GM21447 (cell line): Measurements from ENCODE around the gene DYNLL1.
"Not testable (repeated sequence)": the region's sequence is repeated elsewhere in the genome, so short reads cannot be mapped to it uniquely, and the experiment has no call there.

Experiments used
- ATAC-seq: cut with Tn5 transposase; IDR thresholded peaks from one replicate; pipeline ENCODE4 v1.9.1; 2021; ENCODE audit not compliant: unreplicated experiment

DYNLL1 gene

DNA sequence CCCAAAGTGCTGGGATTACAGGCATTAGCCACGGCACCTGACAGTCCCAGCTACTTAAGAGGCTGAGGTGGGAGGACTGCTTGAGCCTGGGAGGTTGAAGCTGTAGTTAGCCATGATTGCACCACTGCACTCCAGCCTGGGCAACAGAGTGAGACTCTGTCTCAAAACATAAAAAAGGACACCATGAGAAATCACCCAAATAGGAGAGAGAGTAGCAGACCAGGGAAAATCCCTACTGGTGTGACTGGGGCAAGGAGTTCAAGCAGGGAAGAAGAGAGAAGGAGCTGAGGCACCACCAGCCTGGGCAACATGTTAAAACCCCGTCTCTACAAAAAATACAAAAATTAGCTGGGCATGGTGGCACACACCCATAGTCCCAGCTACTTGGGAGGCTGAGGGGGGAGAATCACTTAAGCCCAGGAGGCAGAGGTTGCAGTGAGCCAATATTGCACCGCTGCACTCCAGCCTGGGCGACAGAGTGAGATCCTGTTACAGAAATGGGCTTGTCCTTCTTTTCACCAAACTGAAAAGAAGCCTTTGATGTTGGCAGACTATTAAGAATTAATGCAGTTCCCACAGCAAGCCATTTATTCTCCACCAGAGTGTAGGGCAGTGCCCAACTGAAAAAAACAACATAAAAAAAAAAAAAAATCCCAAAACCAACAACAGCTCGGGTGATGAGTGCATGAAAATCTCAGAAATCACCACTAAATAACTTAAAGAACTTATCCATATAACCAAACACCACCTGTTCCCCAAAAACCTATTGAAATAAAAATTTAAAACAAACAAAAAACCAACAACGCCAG, 21.9 kb upstream of the DYNLL1 start:
- ATAC-seq, result no peak

DNA sequence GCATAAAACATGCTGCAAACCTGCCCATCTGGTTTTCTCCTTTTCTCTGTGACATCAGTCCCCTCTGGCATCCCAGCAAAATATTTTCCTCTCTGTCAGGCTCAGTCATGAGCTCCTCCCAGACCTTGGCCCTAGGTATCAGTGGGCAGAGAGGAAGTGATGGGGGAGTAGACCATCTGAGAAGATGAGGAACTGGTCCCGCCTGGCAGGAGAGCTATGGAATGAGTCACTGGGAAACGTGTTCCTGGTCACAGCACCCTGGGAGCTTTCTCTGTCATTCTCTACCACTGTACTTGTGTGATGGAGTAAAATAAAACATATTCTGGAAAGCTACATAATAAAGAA, 21.3 kb upstream of the DYNLL1 start:
- no peak for ATAC-seq

DNA sequence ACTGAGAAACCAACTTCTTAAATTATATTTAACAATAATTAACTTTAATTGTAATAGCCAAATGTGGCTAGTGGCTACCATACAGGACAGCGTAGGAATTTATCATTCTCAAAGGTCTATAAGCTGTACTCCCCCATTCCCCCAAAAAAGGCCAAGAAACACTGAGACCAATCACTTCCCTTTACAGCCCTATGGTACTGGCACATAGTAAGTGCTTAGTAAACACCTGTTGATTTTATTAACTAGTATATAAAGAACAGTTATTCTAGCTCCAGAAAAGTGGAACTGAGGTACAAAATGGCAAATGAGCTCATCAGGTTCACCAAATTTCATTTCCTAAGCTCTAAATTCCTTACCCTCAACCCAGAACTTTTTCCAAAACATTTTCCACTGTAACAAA, 20.3 kb upstream of the DYNLL1 start:
- no peak for ATAC-seq

DNA sequence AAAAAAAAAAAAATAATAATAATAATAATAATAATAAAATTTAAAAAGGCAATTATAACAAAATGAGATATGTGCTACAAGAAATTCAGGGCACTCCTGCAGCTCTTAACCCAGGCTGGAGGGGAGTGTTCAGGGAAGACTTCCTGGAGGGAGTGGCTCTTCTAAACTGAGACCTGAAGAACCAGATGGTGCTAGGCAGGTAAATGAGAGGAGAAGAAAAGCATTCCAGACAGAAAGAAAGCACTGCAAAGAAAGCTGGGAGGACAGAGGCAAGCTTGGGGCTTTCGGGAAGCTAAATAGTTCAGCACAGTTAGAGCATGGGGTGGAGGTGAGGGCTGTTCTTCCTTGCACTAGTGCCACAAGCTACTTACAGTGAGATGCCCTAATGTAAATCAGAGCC, 16.5 kb upstream of the DYNLL1 start:
- ATAC-seq, result no peak

DNA sequence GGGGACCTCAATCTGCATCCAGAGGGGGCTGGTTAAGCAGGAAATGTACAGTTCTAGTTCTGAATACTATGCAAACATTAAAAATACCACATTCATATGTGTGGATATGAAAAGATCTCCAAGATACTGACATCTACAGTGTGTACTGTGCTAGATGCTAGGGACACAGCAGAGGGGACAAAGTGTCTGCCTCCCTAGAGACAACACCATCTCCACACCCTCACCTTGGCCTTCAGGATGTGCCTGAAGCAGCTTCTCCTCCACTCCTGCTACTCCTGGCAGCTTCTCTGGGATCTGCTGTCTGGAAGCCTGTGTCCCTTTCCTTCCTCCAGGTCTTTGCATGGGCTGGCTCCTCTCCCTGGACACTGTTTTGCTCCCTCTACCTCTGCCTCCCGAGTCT, 15.7 kb upstream of the DYNLL1 start:
- no peak for ATAC-seq

DNA sequence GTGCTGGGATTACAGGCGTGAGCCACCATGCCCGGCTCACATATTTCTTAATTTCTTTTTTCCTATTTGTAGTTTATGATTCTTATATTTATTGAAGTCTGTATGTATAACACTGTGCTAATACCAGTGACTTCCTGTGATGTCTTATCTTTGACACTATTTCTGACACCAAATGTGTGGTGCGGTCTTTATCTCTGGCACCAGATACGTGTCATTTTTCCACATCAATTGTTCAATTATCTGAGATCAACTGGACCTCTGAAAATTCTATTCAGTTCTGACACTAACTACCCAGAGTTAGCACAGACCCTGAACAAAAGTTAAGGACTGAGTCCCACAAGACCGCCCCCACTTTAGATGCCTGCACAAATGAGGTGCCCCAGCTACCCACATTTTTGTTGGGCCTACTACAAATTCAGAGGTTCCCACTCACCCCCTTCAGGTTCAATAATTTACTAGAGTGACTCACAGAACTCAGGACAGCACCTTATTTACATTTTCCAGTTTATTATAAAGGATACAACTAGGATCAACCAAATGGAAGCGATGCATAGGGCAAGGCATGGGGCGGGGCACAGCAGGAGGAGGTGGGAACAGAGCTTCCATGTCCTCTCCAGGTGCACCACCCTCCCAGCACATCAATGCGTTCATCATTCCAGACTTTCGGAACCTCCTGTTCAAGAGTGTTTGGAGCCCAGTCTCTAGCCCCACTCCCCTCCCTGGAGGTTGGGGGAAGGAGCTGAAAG, 14.7 kb upstream of the DYNLL1 start:
- no peak for ATAC-seq

DNA sequence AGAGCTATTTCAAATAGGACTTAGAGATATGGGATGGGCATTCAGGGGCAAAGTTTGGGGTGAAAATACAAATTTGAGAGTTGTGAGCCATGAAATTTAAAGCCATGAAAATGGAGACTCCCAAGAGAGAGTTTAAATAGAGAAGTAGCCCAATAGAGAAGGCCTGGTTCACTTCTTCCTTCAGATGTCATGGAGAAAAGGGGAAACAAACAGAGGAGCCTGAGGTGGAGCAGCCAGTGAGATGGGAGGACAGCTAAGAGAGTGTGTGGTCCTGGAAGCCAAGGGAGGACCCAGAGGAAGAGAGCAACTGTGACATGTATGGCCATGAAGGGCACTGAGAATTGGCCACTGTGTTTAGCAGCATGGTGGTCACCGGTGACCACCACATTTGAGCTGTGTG, 12.3 kb upstream of the DYNLL1 start:
- ATAC-seq, result no peak

DNA sequence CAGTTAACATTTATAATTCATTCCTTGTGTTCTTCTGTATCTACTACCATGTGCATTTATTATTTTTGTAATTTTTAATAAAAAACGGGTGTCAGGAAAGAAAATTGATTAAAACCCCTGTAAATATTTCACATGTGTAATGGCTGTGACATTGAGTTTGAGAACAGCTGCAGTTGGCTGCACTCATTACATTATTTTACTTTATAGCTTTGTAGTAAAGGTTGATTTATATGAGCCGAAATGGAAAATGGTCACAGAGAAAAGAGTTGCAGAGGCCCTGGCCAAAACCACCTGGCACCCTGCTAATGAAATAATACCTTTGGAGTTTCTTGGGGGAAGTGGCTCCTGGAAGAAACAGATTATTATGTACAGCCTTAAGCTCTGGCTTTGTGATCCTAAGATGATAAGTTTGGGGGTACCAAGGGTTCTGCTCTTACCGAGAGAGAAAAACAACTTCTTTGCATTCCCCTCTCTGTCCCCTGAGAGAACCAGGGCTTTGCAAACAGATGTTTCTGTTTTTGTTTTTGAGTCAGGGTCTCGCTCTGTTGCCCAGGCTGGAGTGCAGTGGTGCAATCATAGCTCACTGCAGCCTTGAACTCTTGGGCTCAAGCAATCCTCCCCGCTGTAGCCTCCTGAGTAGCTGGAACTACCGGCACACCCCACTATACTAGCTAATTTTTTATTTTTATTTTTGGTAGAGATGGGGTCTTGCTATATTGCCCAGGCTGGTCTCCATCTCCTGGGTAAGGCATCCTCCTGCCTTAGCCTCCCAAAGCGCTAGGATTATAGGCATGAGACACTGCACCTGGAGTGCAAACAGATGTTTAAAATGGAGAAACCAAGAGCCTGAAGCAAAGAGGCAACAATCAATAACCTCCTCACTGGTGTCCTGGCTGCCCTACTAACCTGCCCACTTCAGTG, 9.7 kb upstream of the DYNLL1 start:
- ATAC-seq, result no peak

DNA sequence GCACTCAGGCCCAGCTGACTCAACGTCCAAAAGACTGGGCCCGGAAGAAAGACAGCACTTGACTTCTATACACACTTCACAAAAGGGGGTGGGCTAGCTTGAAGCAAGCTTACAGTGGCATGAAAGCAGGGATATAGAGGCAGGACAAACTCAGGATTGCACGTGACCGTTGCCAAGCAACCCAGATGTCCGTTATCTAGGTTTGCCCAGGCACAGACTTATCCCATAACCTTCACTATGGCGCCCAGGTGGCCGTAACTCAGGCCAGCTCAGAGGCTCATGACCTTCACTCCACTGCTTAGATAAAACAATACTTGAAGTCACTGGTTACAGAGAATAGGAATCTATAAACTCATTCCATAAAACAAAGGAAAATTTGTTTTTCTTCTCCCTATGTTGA, 8.4 kb upstream of the DYNLL1 start:
- not testable (repeated sequence) for ATAC-seq

DNA sequence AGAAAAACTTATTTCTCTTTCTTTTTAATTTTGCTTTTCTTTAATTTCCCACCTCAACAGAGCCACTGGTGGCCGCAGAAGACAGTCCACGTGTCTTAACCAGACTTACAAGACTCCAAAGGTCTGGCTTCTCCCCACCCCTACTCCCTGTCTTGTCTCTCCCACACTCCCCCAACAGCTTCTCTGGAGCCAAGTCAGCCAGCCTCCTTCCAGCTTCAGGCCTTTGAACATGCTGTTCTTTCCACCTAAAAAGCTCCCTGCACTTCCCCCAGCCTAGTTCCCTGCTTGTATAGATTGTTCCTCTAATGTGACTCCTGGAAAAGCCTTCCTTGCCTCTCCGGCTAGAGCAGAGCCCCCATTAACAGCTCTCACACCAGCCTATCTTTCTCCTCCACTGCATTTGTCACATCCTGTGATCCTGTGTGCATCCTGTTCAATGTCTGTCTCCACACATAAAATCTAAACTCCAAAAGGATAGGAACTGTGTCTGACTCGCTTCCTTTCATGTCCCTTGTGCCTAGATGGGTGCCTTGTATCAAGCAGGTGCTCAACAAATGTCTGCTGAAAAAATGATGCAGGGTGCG, 7.8 kb upstream of the DYNLL1 start:
- no peak for ATAC-seq

DNA sequence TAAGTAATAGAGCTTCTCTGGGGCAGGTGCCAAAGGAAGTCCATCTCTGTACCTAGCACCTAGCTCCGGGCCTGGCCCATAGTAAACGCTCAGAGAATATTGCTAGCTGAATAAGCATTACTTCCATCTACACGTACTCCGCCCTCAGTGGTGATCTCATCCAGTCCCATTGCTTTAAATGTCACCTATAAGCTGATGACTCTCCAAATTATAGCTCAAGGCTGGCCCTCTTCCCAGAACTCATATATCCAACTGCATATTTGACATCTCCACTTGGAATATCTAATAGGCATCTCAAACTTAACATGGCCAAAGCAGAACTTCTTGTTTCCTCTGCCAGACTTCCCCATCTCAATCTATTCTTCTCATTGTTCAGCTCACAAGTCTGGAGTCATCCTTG, 6.9 kb upstream of the DYNLL1 start:
- no peak for ATAC-seq

DNA sequence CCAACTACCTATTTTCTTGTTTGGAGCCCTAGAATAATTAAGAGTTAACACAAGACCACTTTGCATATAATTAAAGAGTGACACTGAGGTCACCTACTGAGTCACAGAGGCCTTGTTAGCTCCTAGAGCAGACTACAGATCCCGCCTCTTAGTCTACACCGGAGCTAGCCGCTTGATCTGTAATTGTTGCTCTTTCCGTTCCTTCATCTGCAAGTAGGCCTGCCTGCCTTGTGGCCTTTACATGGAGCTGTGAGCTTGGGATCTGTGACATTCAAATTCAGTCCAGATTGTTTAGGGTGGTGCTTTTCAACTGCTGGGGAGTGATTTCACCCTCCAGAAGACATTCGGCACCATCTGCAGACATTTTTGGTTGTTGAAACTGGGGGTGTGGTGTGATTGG, 5.6 kb upstream of the DYNLL1 start:
- ATAC-seq, result no peak

DNA sequence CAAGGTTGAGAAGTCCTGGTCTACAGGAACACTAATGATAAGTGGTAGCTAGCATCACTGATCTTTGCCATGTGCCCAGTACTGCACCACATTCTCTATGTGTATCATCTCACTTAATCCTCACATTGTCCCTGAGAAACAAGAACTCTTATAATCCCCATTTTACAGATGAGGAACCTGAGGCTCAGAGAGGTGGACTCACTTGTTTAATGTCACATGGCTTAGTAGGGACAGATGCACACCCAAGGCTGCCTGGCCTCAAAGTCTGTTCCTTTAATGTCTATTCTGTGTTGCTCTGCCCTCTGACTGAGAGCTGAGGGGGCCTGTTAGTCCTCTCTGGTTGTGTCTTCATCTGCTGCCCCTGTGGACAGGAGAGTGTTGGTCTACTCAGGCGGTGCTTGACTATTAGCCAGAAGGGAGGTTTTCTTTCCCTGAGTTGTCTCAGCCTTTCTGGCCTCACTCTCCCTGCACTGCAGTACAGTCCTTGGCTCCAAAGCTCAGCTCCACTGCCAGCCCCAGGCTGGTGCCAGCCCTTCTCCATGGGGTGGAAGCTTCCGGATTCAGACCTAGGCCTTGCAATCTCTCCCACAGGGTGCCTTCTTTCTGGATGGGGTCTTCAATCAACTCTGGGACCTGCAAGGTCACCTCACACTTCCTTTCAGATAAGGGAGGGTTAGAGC, 4.9 kb upstream of the DYNLL1 start:
- no peak for ATAC-seq

DNA sequence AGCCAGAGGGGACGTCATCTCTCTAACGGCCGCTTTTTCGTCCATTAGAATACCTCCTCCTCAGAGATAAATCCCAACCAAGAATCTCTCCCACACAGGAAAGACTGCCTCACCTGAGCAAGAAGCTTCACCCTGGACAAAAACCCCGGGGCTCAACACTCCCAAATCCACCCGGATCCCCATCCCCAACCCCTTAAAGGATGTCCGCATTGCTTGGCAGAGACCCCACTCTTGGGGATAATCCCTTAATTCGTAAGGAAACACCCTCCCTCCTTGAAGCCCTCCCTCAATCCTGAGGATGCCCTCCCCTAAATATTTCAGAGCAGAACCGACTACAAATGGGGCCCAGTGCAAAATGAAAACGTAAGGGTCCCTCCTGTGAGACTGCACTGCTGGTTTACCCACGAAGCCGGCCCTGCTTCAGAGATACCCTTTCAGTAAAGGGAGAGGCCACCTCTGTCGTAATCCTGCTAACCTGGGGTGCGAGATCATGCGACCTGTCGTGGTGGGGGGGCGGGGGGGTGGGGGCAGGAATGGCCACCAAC, 655 bp upstream of the DYNLL1 start:
- no peak for ATAC-seq

DNA sequence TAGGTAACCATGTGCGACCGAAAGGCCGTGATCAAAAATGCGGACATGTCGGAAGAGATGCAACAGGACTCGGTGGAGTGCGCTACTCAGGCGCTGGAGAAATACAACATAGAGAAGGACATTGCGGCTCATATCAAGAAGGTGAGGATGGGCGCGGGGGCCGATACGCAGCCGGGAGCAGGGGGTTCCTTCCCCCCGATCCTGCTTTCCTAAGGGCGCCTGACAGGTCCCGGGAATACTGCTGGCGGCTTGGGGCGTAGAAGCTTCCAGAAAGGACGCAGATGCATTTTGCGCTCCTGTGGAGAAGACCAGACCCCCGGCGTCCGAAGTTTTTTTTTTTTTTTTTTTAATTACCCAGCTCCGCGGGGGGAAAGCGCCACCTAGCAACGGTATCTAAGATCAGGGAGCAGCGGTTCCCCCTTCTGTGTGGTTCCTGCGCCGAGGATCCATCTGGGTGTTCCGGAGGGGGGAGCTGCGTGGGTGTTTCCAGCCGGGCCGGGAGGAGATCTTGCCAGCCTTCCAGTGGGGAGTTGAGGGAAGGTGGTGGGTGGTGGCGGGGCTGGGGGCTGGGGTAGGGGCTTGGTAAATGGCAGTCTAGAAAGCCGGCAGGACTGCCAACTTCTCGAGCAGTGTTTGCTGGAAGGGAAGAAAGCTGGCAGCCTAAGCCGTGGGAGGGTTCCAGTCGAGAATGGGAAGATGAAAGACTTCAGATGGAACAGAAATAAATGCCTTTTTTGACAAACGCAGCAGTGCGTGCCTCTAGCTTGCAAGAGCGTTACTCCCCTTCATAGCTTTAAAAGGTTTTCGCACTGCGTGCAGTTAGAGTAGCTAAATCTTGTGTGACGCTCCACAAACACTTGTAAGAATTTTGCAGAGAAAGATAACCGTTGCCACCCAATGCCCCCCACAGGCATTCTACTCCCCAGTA, 764 bp downstream of the DYNLL1 start:
- ATAC-seq, result peak; percentile 21

DNA sequence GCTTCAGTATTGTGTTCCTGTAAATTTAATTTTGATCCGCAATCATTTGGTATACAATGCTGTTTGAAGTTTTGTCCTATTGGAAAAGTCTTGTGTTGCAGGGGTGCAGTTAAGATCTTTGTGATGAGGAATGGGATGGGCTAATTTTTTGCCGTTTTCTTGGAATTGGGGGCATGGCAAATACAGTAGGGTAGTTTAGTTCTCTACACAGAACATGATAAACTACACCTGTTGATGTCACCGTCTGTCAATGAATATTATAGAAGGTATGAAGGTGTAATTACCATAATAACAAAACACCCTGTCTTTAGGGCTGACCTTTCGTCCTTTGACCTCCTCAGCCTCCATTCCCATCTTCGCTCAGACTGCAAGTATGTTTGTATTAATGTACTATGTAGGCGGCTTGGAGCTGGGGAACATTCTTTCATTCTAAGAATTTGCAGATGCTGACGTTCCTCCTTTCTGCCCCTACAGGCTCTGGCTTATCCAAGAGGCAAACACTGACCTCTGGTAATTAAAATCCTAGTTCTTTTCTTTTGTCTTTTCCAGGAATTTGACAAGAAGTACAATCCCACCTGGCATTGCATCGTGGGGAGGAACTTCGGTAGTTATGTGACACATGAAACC, 1.7 kb downstream of the DYNLL1 start:
- no peak for ATAC-seq

DNA sequence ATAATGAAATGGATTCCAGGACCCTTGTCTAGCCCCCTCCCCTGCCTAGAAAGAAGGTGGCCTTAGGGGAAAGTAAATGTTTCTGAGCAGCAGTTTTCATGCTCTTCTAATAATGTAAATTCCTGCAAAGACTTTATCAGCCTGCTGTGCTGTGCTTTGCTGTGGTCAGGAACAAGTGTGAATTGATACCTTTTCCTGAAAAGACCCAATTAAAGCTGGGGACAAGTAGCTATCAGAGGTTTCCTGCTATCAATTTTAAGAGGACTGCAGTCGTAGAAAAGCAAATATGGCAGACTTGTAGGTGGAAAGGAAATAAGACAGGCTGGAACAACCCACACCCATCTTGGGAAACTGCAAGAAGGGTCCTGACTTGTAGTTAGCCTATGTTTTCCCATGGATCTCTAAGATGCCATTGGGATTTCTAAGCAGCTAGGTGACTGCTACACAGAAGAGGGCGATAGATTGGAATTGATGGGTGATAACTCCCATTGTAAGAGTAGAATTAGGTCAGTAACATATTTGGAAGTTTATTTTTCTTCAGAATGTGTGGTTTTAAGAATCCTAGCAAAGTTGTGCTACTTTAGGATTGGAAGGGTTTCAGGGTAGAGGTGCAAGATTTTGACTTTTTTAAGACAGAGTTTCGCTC, 3.1 kb downstream of the DYNLL1 start:
- ATAC-seq, result no peak

DNA sequence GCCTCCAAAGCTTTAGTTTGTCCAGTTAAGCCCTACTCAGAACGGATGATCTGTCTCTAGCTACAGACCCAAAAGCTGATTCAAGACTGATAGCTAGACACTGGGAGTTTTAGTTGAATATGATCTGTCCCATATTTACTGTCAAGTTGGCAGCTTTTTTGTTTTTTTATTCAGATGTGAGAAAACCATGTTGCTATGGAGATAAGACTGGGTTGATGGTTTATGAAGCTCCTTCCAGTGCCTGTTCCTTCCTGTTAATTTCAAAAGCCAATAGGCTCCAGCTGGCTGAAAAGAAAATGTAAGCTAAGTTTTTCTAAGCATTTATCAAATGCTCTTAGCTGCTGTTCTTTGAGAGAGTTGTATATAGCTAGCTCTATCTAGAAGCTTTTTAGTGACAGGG, 4.7 kb downstream of the DYNLL1 start:
- ATAC-seq, result no peak
